Measurements from ENCODE around the gene CAMTA1. TPM values are rescaled to one million over a fixed set of nuclear protein-coding genes. Genes with fewer than 3 reads are reported as not detected.
A peak's percentile ranks its signal among the peaks of the same experiment; 100 is the strongest.

Gene CAMTA1
- total and polyA plus RNA-seq, 9 of the 15 experiments (the other 6 are each of a cell fraction or from before 2014, with no cell fraction given), result 43.9 to 161 (median 65.9) TPM

GRCh38 chr1:7704214-7705047 is 919.2 kb downstream of the CAMTA1 start (continued):
- TF ChIP-seq HMGN3 (IDR thresholded peaks at IDR 0.05; ENCODE audit: borderline replicate concordance, extremely low read depth, insufficient read length, low read depth, low read length) (peak; percentile 26), MYC (IDR thresholded peaks at IDR 0.05; ENCODE audit: low read depth, low read length) (0 out of 2 replicates have a peak, but pooled peaks have one; percentile 26), MYC (CRISPR knock-in tag; IDR thresholded peaks at IDR 0.05; ENCODE audit: borderline replicate concordance, low read depth) (no peak), KLF6 (CRISPR knock-in tag; IDR thresholded peaks at IDR 0.05; ENCODE audit: borderline replicate concordance) (no peak), RFX5 (IDR thresholded peaks at IDR 0.05; ENCODE audit: low read depth, low read length) (peak; percentile 97), RBFOX2 (IDR thresholded peaks at IDR 0.05; ENCODE audit: low read depth, low read length) (peak; percentile 40; the same call in 1 of the 2 replicates), HNRNPK (IDR thresholded peaks at IDR 0.05; ENCODE audit: low read depth, low read length, poor library complexity, severe bottlenecking) (no peak), CREB3 (tag; conservative IDR thresholded peaks at IDR 0.05; ENCODE audit: low read depth) (no peak), TBL1XR1 (IDR thresholded peaks at IDR 0.05; ENCODE audit: low read length in 2 of 2) (no peak), DDX20 (tag; IDR thresholded peaks at IDR 0.05; ENCODE audit: low read depth) (no peak), ZBTB49 (CRISPR knock-in tag; IDR thresholded peaks at IDR 0.05; ENCODE audit: borderline replicate concordance) (no peak), ZFP1 (CRISPR knock-in tag; IDR thresholded peaks at IDR 0.05) (no peak), NCOA1 (IDR thresholded peaks at IDR 0.05; ENCODE audit: low read depth) (no peak), ZNF277 (CRISPR knock-in tag; IDR thresholded peaks at IDR 0.05; ENCODE audit: borderline replicate concordance) (no peak), CHCHD3 (CRISPR knock-in tag; IDR thresholded peaks at IDR 0.05) (no peak), IRF1 (CRISPR knock-in tag; IDR thresholded peaks at IDR 0.05; ENCODE audit: borderline replicate concordance) (no peak), ZBTB43 (CRISPR knock-in tag; IDR thresholded peaks at IDR 0.05) (no peak), NFYB (IDR thresholded peaks at IDR 0.05; ENCODE audit: extremely low read depth, insufficient read length) (peak; percentile 63), SOX6 (IDR thresholded peaks at IDR 0.05) (no peak), ZNF140 (CRISPR knock-in tag; IDR thresholded peaks at IDR 0.05) (no peak)
